ENCODE data around the gene EEA1. TPM values are rescaled to one million over a fixed set of nuclear protein-coding genes. Genes with fewer than 3 reads are reported as not detected.

Gene EEA1
- total RNA-seq, 1 donor from 2014 or later: 11.6 TPM

DNA sequence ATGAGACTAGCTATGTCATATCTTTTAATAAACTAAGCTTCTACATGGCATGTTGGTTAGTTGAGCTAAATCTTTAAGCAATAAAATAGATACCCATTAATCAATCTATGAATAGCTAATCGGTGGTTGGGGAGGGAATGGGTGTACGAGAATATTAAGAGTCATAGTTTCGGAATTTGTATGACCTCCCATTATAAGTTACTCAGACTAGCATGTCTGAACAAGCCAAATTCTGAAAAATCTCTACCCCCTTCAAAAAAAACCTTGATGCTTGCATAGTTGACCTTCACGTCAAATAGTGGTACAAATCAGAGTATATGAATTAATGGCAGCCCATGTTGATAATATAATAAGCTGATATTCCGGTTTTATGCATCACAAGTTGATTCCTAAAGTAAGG is 166.3 kb downstream of the EEA1 start:
- Histone ChIP-seq H2AFZ (replicated peaks) (no peak overlapping the region), H3K27ac (no peak overlapping the region), H3K4me1 (no peaks in the 10 kb centered on the region), H3F3A (ENCODE audit: low read depth) (no peaks in the 10 kb centered on the region), H3K27me3 (no peaks in the 10 kb centered on the region), H3K4me3 (no peak overlapping the region), H3K79me2 (ENCODE audit: low read depth) (no peaks in the 10 kb centered on the region), H3K9ac (no peak overlapping the region), H3K36me3 (no peaks in the 10 kb centered on the region), H3K4me2 (no peak overlapping the region), H4K20me1 (ENCODE audit: low read depth) (no peaks in the 10 kb centered on the region), H3K9me3 (ENCODE audit: low read depth) (no peaks in the 10 kb centered on the region)
- H3K27me3 Mint-ChIP-seq (ENCODE audit: insufficient read depth, low read depth): no peaks in the 10 kb centered on the region
- H3K4me1 Mint-ChIP-seq: peaks cover 8% of the 10 kb centered on the region
- H3K36me3 Mint-ChIP-seq: no peaks in the 10 kb centered on the region
- no peak overlapping the region for H3K4me3 Mint-ChIP-seq
- H3K27ac Mint-ChIP-seq: no peak overlapping the region
- DNase-seq (ENCODE audit: low spot score): no peak
- no peak for TF ChIP-seq EZH2 (IDR thresholded peaks at IDR 0.05)
- no peak for TF ChIP-seq EZH2phosphoT487 (IDR thresholded peaks at IDR 0.05)
- TF ChIP-seq, protein P1, sequence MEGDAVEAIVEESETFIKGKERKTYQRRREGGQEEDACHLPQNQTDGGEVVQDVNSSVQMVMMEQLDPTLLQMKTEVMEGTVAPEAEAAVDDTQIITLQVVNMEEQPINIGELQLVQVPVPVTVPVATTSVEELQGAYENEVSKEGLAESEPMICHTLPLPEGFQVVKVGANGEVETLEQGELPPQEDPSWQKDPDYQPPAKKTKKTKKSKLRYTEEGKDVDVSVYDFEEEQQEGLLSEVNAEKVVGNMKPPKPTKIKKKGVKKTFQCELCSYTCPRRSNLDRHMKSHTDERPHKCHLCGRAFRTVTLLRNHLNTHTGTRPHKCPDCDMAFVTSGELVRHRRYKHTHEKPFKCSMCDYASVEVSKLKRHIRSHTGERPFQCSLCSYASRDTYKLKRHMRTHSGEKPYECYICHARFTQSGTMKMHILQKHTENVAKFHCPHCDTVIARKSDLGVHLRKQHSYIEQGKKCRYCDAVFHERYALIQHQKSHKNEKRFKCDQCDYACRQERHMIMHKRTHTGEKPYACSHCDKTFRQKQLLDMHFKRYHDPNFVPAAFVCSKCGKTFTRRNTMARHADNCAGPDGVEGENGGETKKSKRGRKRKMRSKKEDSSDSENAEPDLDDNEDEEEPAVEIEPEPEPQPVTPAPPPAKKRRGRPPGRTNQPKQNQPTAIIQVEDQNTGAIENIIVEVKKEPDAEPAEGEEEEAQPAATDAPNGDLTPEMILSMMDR (IDR thresholded peaks at IDR 0.05): no peak
- H3K9me3 Mint-ChIP-seq: no peaks in the 10 kb centered on the region

GRCh38 chr12:92759634-92760268 is 169.3 kb downstream of the EEA1 start:
- H3K9ac ChIP-seq: no peak overlapping the region

GRCh38 chr12:92757597-92758121 is 171.4 kb downstream of the EEA1 start:
- H4K20me1 ChIP-seq (ENCODE audit: low read depth): no peaks in the 10 kb centered on the region
- H3K4me1 ChIP-seq: no peaks in the 10 kb centered on the region
- H3K36me3 ChIP-seq: no peaks in the 10 kb centered on the region
- no peaks in the 10 kb centered on the region for H3K79me2 ChIP-seq (ENCODE audit: low read depth)
- TF ChIP-seq EZH2 (IDR thresholded peaks at IDR 0.05): no peak
- no peak for TF ChIP-seq EZH2phosphoT487 (IDR thresholded peaks at IDR 0.05)
- TF ChIP-seq, protein P1 (IDR thresholded peaks at IDR 0.05): no peak
- DNase-seq (ENCODE audit: low spot score): no peak
- no peak overlapping the region for H3K4me3 ChIP-seq
- Mint-ChIP-seq H3K4me1 (peaks cover 2% of the 10 kb centered on the region), H3K27ac (no peak overlapping the region), H3K9me3 (no peaks in the 10 kb centered on the region), H3K4me3 (no peak overlapping the region), H3K27me3 (ENCODE audit: insufficient read depth, low read depth) (peaks cover 4% of the 10 kb centered on the region), H3K36me3 (no peaks in the 10 kb centered on the region)
- H2AFZ ChIP-seq (replicated peaks): no peak overlapping the region
- no peak overlapping the region for H3K4me2 ChIP-seq
- no peaks in the 10 kb centered on the region for H3K9me3 ChIP-seq (ENCODE audit: low read depth)
- H3F3A ChIP-seq (ENCODE audit: low read depth): no peaks in the 10 kb centered on the region
- no peaks in the 10 kb centered on the region for H3K27me3 ChIP-seq
- H3K27ac ChIP-seq: no peak overlapping the region
- no peak overlapping the region for H3K9ac ChIP-seq

More at GRCh38 chr12:92759634-92760268, 169.3 kb downstream of the EEA1 start:
- H3K4me2 ChIP-seq: no peak overlapping the region
- H3F3A ChIP-seq (ENCODE audit: low read depth): no peaks in the 10 kb centered on the region
- H4K20me1 ChIP-seq (ENCODE audit: low read depth): no peaks in the 10 kb centered on the region
- no peaks in the 10 kb centered on the region for H3K9me3 ChIP-seq (ENCODE audit: low read depth)
- Mint-ChIP-seq H3K36me3 (no peaks in the 10 kb centered on the region), H3K27ac (no peak overlapping the region), H3K4me3 (no peak overlapping the region), H3K9me3 (no peaks in the 10 kb centered on the region), H3K4me1 (peaks cover 4% of the 10 kb centered on the region), H3K27me3 (ENCODE audit: insufficient read depth, low read depth) (peaks cover 4% of the 10 kb centered on the region)
- no peak overlapping the region for H2AFZ ChIP-seq (replicated peaks)
- H3K79me2 ChIP-seq (ENCODE audit: low read depth): no peaks in the 10 kb centered on the region
- no peak for DNase-seq (ENCODE audit: low spot score)
- H3K36me3 ChIP-seq: no peaks in the 10 kb centered on the region
- H3K27ac ChIP-seq: no peak overlapping the region
- no peak overlapping the region for H3K4me3 ChIP-seq
- H3K27me3 ChIP-seq: no peaks in the 10 kb centered on the region
- TF ChIP-seq, protein P1 (IDR thresholded peaks at IDR 0.05): no peak
- H3K4me1 ChIP-seq: no peaks in the 10 kb centered on the region

Measured in neural progenitor cell (in vitro differentiated cells).